Heart right ventricle (tissue), 16 donors: ENCODE results near the gene ECHDC1. TPM values are rescaled to one million over a fixed set of nuclear protein-coding genes. Genes with fewer than 3 reads are reported as not detected.

Experiments used
- ATAC-seq, 8 donors: fragments of 200-7000 bp; cut with Tn5 transposase; one replicate each; pipeline ENCODE4 v1.9.1; 2020; ENCODE audit warnings: mild to moderate bottlenecking in 8 of 8, moderate library complexity in 8 of 8, moderate number of reproducible peaks in 1 of 8
- DNase-seq, 2 donors: peaks; one replicate each; pipeline ENCODE4 v3.0.0-alpha.2; 2020
- H3K27ac ChIP-seq, 10 donors: fragments of 200-600 bp; sonication (generic) in 2 of 10; one replicate each; pipeline versions ENCODE4 v1.5.0 to v1.8.0; 2020 to 2022; ENCODE audit warnings: mild to moderate bottlenecking in 3 of 10
- H3K27me3 ChIP-seq, 7 donors: fragments of 200-600 bp; one replicate each; pipeline ENCODE4 v1.8.0; 2021 to 2022; ENCODE audit warnings: mild to moderate bottlenecking in 2 of 7
- H3K36me3 ChIP-seq, 9 donors: fragments of 200-600 bp; sonication (generic) in 1 of 9; one replicate each; pipeline versions ENCODE4 v1.5.0 to v1.8.0; 2020 to 2022; ENCODE audit warnings: mild to moderate bottlenecking in 2 of 9
- H3K4me1 ChIP-seq, 9 donors: fragments of 200-600 bp; sonication (generic) in 1 of 9; one replicate each; pipeline versions ENCODE4 v1.5.0 to v1.8.0; 2020 to 2022; ENCODE audit warnings: mild to moderate bottlenecking in 4 of 9
- H3K4me3 ChIP-seq, 10 donors: fragments of 200-600 bp; sonication (generic) in 2 of 10; one replicate each; pipeline versions ENCODE4 v1.5.0 to v1.8.0; 2020 to 2022; ENCODE audit warnings: mild to moderate bottlenecking in 7 of 10, moderate library complexity in 2 of 10
- H3K9me3 ChIP-seq, 11 donors: fragments of 200-600 bp in 10 of 11; sonication (generic) in 2 of 11; one replicate each; pipeline versions ENCODE4 v1.5.0 to v1.8.0; 2013 to 2022; ENCODE audit warnings: mild to moderate bottlenecking in 2 of 11, control low read depth in 1 of 11, moderate library complexity in 1 of 11
- WGBS, 2 donors: extraction: QIAGEN DNeasy Blood & Tissue Kit; methylation state at CpG; one replicate each; pipeline ENCODE4 v1.1.7; 2013; ENCODE audit warnings: inconsistent platforms in 1 of 2; 5-methylcytosine and 5-hydroxymethylcytosine counted together
- intact Hi-C, 10 donors: fragments of 100-400 bp; cut with DNase I; formaldehyde crosslinking; loops; one replicate each; pipeline versions ENCODE4 v1.11.1 to v1.14.2; 2022
- polyA plus RNA-seq, 2 donors: library from polyadenylated mRNA; stranded (reverse); fragments of 200-250 nt; gene quantifications; one replicate each; pipeline ENCODE4 v1.2.3, GENCODE V29; 2013
- total RNA-seq, 10 donors: library from RNA; stranded (reverse); fragmentation: NEBNext Ultra II Directional in 3 of 10; extraction: Animal tissue kit (Norgen Biotek cat#: 25700) in 3 of 10; gene quantifications; one replicate each; pipeline versions ENCODE4 v1.2.1 to v1.2.4, GENCODE V29; 2021 to 2023
- TF ChIP-seq, protein P1 (sequence below), 9 donors: fragments of 200-600 bp; sonication (generic) in 2 of 9; IDR thresholded peaks; one replicate each; pipeline versions ENCODE4 v1.5.0 to v1.8.0; 2021 to 2022; ENCODE audit warnings: antibody characterized with exemption in 9 of 9, mild to moderate bottlenecking in 5 of 9, moderate library complexity in 1 of 9
- donor health status: Arrhythmogenic right ventricular cardiomyopathy.
- donor health status: ischemic (EF 13 %, LVEDD 7.1; RV severe dilation, severe dysfunction).
- donor health status: healthy with polysubstance abuse.
- donor health status: DM: no; HTN: yes; CAD: no.
- donor health status: DM: no; HTN: no; CAD: no.
- donor health status: ischemic (EF 25% LVEDD 6.9; RV normal size, moderate dysfunction).
- donor health status: ischemic (EF 25% LVEDD 5.7; RV mildly dilated, moderate dysfunction).
- donor health status: healthy.
- donor health status: DM: yes; HTN: yes; CAD: no.
- donor health status: Ischemic cardiomyopathy.
- donor health status: ischemic (EF 35%, LVEDD 5.7; RV mildly dilated, moderate dysfunction).
- donor health status: nonischemic (EF 11% LVEDD 7.7; RV severe dilation, severe dysfunction).
- donor health status: DM: yes; HTN: yes; CAD: no.
- donor health status: PGD.
- donor health status: ischemic (EF 29% LVEDD 5.4; RV normal size, mild dysfunction).
- donor health status: nonischemic (EF 23%, LVEDD 6.1; RV moderate dilation, normal function).

The ECHDC1 gene
- total and polyA plus RNA-seq, 12 donors = 19.5 to 45.3 (median 37.1) TPM

DNA sequence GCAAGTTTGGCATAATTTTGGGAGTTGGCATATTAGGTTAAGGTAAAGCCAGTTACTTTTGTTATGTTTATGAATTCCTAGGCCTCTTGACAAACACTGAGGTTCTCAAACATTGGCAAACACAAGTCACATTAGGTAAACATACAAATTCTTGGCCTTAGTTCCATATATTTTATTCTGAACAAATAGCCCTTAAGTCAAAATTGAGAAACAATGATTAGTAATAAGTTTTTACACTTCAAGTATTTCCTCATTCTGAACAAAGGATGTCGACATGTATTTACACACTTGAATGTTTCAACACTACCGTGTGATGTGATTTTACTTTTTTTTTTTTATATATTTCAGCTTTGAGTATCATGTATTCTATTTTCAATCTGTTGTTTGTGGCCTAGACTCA is 3.8 kb upstream of the ECHDC1 start:
- Histone ChIP-seq H3K9me3 (peaks cover 0 to 35% (median 13%) of the 10 kb centered on the region in 11 donors), H3K27ac (peak overlapping the region in 1 of 10 donors; percentile 49), H3K36me3 (no peaks in the 10 kb centered on the region), H3K27me3 (no peaks in the 10 kb centered on the region), H3K4me1 (peaks cover 0 to 33% (median 9%) of the 10 kb centered on the region in 9 donors), H3K4me3 (no peak overlapping the region)
- TF ChIP-seq, protein P1, sequence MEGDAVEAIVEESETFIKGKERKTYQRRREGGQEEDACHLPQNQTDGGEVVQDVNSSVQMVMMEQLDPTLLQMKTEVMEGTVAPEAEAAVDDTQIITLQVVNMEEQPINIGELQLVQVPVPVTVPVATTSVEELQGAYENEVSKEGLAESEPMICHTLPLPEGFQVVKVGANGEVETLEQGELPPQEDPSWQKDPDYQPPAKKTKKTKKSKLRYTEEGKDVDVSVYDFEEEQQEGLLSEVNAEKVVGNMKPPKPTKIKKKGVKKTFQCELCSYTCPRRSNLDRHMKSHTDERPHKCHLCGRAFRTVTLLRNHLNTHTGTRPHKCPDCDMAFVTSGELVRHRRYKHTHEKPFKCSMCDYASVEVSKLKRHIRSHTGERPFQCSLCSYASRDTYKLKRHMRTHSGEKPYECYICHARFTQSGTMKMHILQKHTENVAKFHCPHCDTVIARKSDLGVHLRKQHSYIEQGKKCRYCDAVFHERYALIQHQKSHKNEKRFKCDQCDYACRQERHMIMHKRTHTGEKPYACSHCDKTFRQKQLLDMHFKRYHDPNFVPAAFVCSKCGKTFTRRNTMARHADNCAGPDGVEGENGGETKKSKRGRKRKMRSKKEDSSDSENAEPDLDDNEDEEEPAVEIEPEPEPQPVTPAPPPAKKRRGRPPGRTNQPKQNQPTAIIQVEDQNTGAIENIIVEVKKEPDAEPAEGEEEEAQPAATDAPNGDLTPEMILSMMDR (IDR thresholded peaks at IDR 0.05) = no peak
- WGBS, 2 donors = 65 to 75% methylated on average over 2 of the region's 2 CpGs
- ATAC-seq (no peak), DNase-seq (no peak)
- intact Hi-C loops = no loop called here

DNA sequence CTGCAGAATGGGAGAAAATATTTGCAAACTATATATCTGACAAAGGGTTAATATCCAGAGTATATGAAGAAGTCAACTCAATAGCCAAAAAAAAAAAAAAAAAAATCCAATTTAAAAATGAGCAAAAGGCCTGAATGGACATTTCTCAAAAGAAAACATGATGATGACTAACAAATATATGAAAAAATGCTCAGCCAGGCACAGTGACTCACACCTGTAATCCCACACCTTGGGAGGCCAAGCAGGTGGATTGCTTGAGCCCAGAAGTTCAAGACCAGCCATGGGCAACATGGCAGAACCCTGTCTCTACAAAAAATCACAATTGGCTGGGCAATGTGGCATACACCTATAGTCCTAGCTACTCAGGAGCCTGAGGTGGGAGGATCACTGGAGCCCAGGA is 2.1 kb upstream of the ECHDC1 start:
- intact Hi-C loops = no loop called here
- no peak for DNase-seq
- TF ChIP-seq, protein P1 (IDR thresholded peaks at IDR 0.05) = no peak

DNA sequence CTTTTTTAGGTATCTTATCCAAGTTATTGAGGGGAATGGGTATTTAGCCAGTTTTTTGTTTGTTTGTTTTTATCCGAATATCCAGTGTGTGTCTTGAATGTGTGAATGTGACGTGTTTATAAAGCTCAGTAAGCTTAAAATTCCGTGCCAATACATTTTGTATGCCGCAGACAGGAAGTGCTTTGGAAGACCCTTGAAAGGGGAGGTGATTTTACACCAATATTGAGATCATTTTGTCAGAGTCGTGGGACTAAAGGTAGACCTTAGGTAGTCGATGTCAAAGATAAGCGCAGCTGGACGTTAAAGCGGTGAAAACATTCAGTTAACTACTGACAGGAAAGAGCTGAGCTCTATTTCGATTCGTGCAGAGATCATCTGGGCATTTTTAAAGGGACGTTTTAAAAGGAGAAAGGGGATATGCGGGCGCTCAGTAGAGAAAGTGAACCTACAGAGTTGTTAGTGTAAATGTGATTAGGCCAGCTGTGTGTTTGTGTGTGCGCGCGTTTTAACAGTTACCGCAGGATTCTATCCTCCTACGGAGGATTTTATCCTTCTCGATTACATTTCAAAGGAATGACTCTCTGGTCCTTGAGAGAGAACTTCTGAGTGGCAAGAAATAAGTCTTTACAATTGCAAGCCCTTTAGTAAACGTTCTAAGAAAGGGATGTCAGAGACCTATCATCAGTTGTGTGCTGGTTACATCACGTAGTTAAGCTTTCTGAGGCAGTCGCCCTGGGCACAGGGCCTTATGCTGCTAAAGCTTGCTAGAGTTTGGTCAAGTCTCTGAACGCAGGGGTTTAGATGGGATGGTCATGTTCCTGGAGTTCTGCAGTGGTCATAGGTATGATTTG is 625 bp upstream of the ECHDC1 start:
- Histone ChIP-seq H3K27me3 (no peaks in the 10 kb centered on the region), H3K4me1 (peaks cover 6 to 57% (median 31%) of the 10 kb centered on the region in 9 donors), H3K27ac (peak overlapping the region in 9 of 10 donors; percentile 64 to 92 (median 82)), H3K4me3 (peak overlapping the region; percentile 46 to 86 (median 76)), H3K36me3 (no peaks in the 10 kb centered on the region), H3K9me3 (peaks cover 0 to 8% (median 0%) of the 10 kb centered on the region in 11 donors)
- intact Hi-C loops = no loop called here
- peak in 4 of 8 donors; percentile 8 to 45 (median 30) for ATAC-seq
- no peak for DNase-seq
- TF ChIP-seq, protein P1 (IDR thresholded peaks at IDR 0.05) = no peak
- WGBS, 2 donors = 11 to 13% methylated on average over 24 of the region's 24 CpGs

More for the DNA sequence above, 2.1 kb upstream of the ECHDC1 start:
- no peak overlapping the region for H3K4me3 ChIP-seq
- no peak for ATAC-seq
- H3K27me3 ChIP-seq = no peaks in the 10 kb centered on the region
- H3K36me3 ChIP-seq = no peaks in the 10 kb centered on the region
- H3K9me3 ChIP-seq = peaks cover 0 to 23% (median 11%) of the 10 kb centered on the region in 11 donors
- H3K27ac ChIP-seq = no peak overlapping the region
- peaks cover 6 to 48% (median 22%) of the 10 kb centered on the region in 9 donors for H3K4me1 ChIP-seq

DNA sequence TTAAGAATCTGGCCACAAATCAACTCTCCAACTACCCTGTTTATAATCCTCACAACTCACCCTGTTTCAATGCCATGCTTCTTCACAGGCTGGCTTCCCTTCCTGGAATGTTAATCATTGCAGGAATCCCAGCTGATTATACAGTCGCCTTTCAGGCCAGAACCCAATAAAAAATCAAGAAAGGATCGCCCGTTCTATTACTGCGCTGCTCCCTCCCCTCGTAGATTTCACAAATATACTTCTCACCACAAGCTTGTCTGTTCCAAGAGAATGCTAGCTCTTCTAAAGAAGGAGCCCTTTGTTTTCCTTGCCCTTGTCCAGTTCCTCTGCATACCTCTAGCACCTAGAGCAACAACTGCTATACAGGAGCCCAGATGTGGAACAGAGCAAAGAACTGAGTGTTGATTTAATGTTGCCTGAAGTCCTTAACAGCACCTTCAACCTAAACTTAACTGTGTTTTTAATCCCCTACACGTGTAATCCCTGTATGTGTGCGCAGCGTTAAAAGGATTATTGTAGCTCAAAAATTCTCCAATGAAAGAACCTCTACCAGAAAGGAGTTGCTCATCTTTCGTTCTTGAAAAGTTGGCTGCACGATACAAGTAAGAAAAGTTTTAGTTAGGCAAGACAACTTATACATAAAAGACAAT is 988 bp downstream of the ECHDC1 start:
- Histone ChIP-seq H3K4me3 (peak overlapping the region; percentile 46 to 86 (median 76)), H3K27me3 (no peaks in the 10 kb centered on the region), H3K36me3 (no peaks in the 10 kb centered on the region), H3K4me1 (peaks cover 6 to 64% (median 35%) of the 10 kb centered on the region in 9 donors), H3K9me3 (no peaks in the 10 kb centered on the region), H3K27ac (peak overlapping the region in 9 of 10 donors; percentile 64 to 92 (median 82))
- DNase-seq (no peak), ATAC-seq (peak in 3 of 8 donors; percentile 8 to 12 (median 10))
- intact Hi-C loops = no loop called here
- TF ChIP-seq, protein P1 (IDR thresholded peaks at IDR 0.05) = no peak
- 9 to 12% methylated on average over 10 of the region's 10 CpGs for WGBS, 2 donors
